BJ (cell line): Measurements from ENCODE around the gene GAN. TPM values are rescaled to one million over a fixed set of nuclear protein-coding genes. Genes with fewer than 3 reads are reported as not detected.
"Not testable (repeated sequence)": the region's sequence is repeated elsewhere in the genome, so short reads cannot be mapped to it uniquely, and the experiment has no call there.

Experiments
- CTCF ChIA-PET: fragments of 350-600 bp; formaldehyde crosslinking; extraction: SDS; loops from one replicate; lab custom pipeline; 2021; ENCODE audit warnings: antibody characterized with exemption, inconsistent platforms; lab: Yijun Ruan, JAX
- POLR2A ChIA-PET: fragments of 300-600 bp; sonication (Branson Sonifier 250); formaldehyde crosslinking; extraction: SDS; loops from one replicate; lab custom pipeline; 2021; ENCODE audit warnings: antibody characterized with exemption; lab: Charles Lee
- DNase-seq: peaks from one replicate; pipeline ENCODE4 v3.0.0-alpha.2; 2011; ENCODE audit warnings: low read depth
- H3K27me3 ChIP-seq: 2 replicates; pipeline ENCODE4 v1.6.0; 2011; ENCODE audit warnings: low read length; ENCODE audit not compliant: control insufficient read depth, insufficient read depth
- H3K36me3 ChIP-seq: 2 replicates; pipeline ENCODE4 v1.5.1; 2011; ENCODE audit warnings: low read length; ENCODE audit not compliant: control insufficient read depth, insufficient read depth
- H3K4me3 ChIP-seq: 2 replicates; pipeline ENCODE4 v1.5.1; 2011; ENCODE audit warnings: low read depth, mild to moderate bottlenecking, control low read depth, low read length
- CTCF ChIP-seq: IDR thresholded peaks from 2 replicates; pipeline ENCODE4 v1.5.1; 2011; ENCODE audit warnings: low read depth, mild to moderate bottlenecking, control low read depth, inconsistent platforms, low read length, moderate library complexity; ENCODE audit not compliant: insufficient read depth
- polyA plus RNA-seq: library from polyadenylated mRNA; depleted of rRNA; stranded (reverse); fragments of >200 nt; gene quantifications from 2 replicates; pipeline ENCODE4 v1.2.3, GENCODE V29; 2011

GAN gene
- polyA plus RNA-seq, 1 experiment, result 2.1 TPM

- TF ChIP-seq CTCF, result no peak
- DNase-seq, result peak; percentile 41
Observed at GRCh38 chr16:81401035-81401950, 86.5 kb downstream of the GAN start.

GRCh38 chr16:81403208-81403600 lies 88.4 kb downstream of the GAN start:
- no peak for DNase-seq
- Histone ChIP-seq H3K4me3 (no peak overlapping the region), H3K27me3 (no peaks in the 10 kb centered on the region), H3K36me3 (no peaks in the 10 kb centered on the region)
- TF ChIP-seq CTCF, result no peak
- ChIA-PET CTCF (interaction anchor here (0.7 to 7.5 kb wide), 13 partner anchors 10 to 339 kb away, joined by 3 to 65 read pairs (median 4); no protein-coding TSS in a partner anchor), POLR2A (no interaction called here)

More at GRCh38 chr16:81401035-81401950, 86.5 kb downstream of the GAN start:
- Histone ChIP-seq H3K4me3 (no peak overlapping the region), H3K27me3 (no peaks in the 10 kb centered on the region), H3K36me3 (no peaks in the 10 kb centered on the region)
- CTCF ChIA-PET, result interaction anchor here (1.0 to 7.5 kb wide), 5 partner anchors 10 to 322 kb away, joined by 3 to 65 read pairs (median 4); no protein-coding TSS in a partner anchor
- POLR2A ChIA-PET, result no interaction called here

- TF ChIP-seq CTCF, result peak; percentile 97
- CTCF ChIA-PET, result interaction anchor here (0.7 to 7.5 kb wide), 27 partner anchors 10 to 338 kb away, joined by 3 to 65 read pairs (median 3); no protein-coding TSS in a partner anchor
- POLR2A ChIA-PET, result no interaction called here
- Histone ChIP-seq H3K36me3 (no peaks in the 10 kb centered on the region), H3K4me3 (peak overlapping the region; percentile 31), H3K27me3 (no peaks in the 10 kb centered on the region)
- DNase-seq, result no peak
Observed at GRCh38 chr16:81403601-81404391, 89.0 kb downstream of the GAN start.

GRCh38 chr16:81405002-81405401 lies 90.2 kb downstream of the GAN start:
- DNase-seq, POLR2A ChIA-PET, H3K4me3 ChIP-seq, H3K27me3 ChIP-seq, H3K36me3 ChIP-seq: not testable (repeated sequence)
- CTCF ChIA-PET, result interaction anchor here (1.0 to 7.5 kb wide), 12 partner anchors 8 to 333 kb away, joined by 3 to 65 read pairs (median 6); no protein-coding TSS in a partner anchor

- Histone ChIP-seq H3K27me3 (no peaks in the 10 kb centered on the region), H3K36me3 (no peaks in the 10 kb centered on the region), H3K4me3 (no peak overlapping the region)
- POLR2A ChIA-PET, result no interaction called here
- peak; percentile 31 for DNase-seq
- CTCF ChIA-PET, result interaction anchor here (1.0 to 7.5 kb wide), 5 partner anchors 8 to 318 kb away, joined by 3 to 65 read pairs (median 3); no protein-coding TSS in a partner anchor
- TF ChIP-seq CTCF, result peak; percentile 29; the same call in 1 of the 2 replicates
Observed at GRCh38 chr16:81405702-81406113, 90.9 kb downstream of the GAN start.
